Caco-2 (cell line): ENCODE measurements around the gene EVC2. TPM values are rescaled to one million over a fixed set of nuclear protein-coding genes. Genes with fewer than 3 reads are reported as not detected.

Experiments
- BruUV-seq: library from RNA; stranded (reverse); fragments of 400-500 nt; replicated peaks from 2 replicates; lab custom pipeline; 2021; lab: Mats Ljungman, UMichigan
- CTCF ChIA-PET: fragments of 300-600 bp; sonication (Branson Sonifier 250); formaldehyde crosslinking; loops from one replicate; lab custom pipeline; 2022; ENCODE audit warnings: antibody characterized with exemption; lab: Charles Lee
- POLR2A ChIA-PET: fragments of 300-600 bp; sonication (Branson Sonifier 250); formaldehyde crosslinking; loops from one replicate; lab custom pipeline; 2022; ENCODE audit warnings: antibody characterized with exemption; lab: Charles Lee
- DNase-seq, 2 experiments: peaks; one replicate each; pipeline versions ENCODE4 v3.0.0 to v3.0.0-alpha.2; 2020 to 2022
- H3K27me3 ChIP-seq: replicated peaks from 2 replicates; pipeline ENCODE4 v1.6.0; 2011; ENCODE audit warnings: low read length; ENCODE audit not compliant: control insufficient read depth, insufficient read depth
- H3K36me3 ChIP-seq: 2 replicates; pipeline ENCODE4 v1.5.1; 2011; ENCODE audit warnings: low read length; ENCODE audit not compliant: control insufficient read depth, insufficient read depth
- H3K4me1 ChIP-seq: fragments of 250-450 bp; sonication (Bioruptor Pico); 2 replicates; pipeline ENCODE4 v1.5.1; 2020; ENCODE audit warnings: mild to moderate bottlenecking
- H3K4me3 ChIP-seq: 2 replicates; pipeline ENCODE4 v1.5.1; 2011; ENCODE audit warnings: low read depth, mild to moderate bottlenecking, control low read depth, low read length
- H3K9me3 ChIP-seq: fragments of 250-450 bp; sonication (Bioruptor Pico); 2 replicates; pipeline ENCODE4 v1.5.1; 2020; ENCODE audit warnings: mild to moderate bottlenecking, moderate library complexity
- H3K27ac Mint-ChIP-seq: one replicate; pipeline ENCODE4 v1.8.0; 2022; ENCODE audit warnings: mixed read lengths; ENCODE audit not compliant: unreplicated experiment
- H3K27me3 Mint-ChIP-seq: one replicate; pipeline ENCODE4 v1.8.0; 2022; ENCODE audit warnings: mixed read lengths; ENCODE audit not compliant: insufficient read depth, unreplicated experiment
- H3K36me3 Mint-ChIP-seq: one replicate; pipeline ENCODE4 v1.8.0; 2022; ENCODE audit warnings: mild to moderate bottlenecking, mixed read lengths; ENCODE audit not compliant: insufficient read depth, unreplicated experiment
- H3K4me1 Mint-ChIP-seq: one replicate; pipeline ENCODE4 v1.8.0; 2022; ENCODE audit warnings: low read depth, mixed read lengths; ENCODE audit not compliant: unreplicated experiment
- H3K4me3 Mint-ChIP-seq: one replicate; pipeline ENCODE4 v1.8.0; 2022; ENCODE audit warnings: mild to moderate bottlenecking, moderate library complexity, mixed read lengths; ENCODE audit not compliant: unreplicated experiment
- H3K9me3 Mint-ChIP-seq: one replicate; pipeline ENCODE4 v1.8.0; 2022; ENCODE audit warnings: mixed read lengths; ENCODE audit not compliant: unreplicated experiment
- intact Hi-C: fragments of 100-400 bp; cut with micrococcal nuclease; formaldehyde crosslinking; loops from one replicate; pipeline ENCODE4 v1.10.0; 2022; ENCODE audit not compliant: unreplicated experiment
- total RNA-seq: library from RNA; stranded (reverse); gene quantifications from 2 replicates; pipeline ENCODE4 v1.2.3, GENCODE V29; 2022
- TF ChIP-seq, protein P1 (sequence below), 2 experiments: fragments of 200-600 bp in 1 of 2; IDR thresholded peaks; 1 replicate in 1 of 2; 2 replicates in 1 of 2; pipeline versions ENCODE4 v1.5.1 to v1.8.0; 2011 to 2022; ENCODE audit warnings: antibody characterized with exemption in 1 of 2, control low read depth in 1 of 2, inconsistent platforms in 1 of 2, low read depth in 1 of 2, low read length in 1 of 2, mild to moderate bottlenecking in 1 of 2, moderate library complexity in 1 of 2; ENCODE audit not compliant: insufficient read depth in 1 of 2, severe bottlenecking in 1 of 2, unreplicated experiment in 1 of 2

EVC2 gene
- total RNA-seq, 1 experiment from 2014 or later: not detected

DNA sequence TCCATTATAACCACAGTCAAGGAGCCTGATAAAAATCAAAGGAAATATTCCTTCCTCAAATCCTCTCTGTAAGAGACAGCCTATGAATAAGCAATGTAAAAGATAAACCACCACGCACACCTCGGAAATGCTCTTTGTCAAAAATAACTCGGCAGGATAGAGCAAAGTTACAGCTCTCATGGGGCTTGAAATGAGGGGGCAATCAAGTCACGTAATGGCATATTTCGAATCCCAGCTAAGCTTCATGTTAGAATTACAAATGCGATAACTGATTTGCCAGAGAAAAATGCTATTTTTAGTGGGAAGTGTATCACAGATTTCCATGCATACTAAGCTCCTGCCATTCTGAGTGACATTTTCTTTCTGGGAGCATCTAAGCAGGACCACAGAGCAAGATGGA, 49.4 kb downstream of the EVC2 start:
- H3K4me1 ChIP-seq: no peaks in the 10 kb centered on the region
- Mint-ChIP-seq H3K27me3 (peaks cover 5% of the 10 kb centered on the region), H3K36me3 (no peaks in the 10 kb centered on the region), H3K4me3 (no peak overlapping the region), H3K4me1 (no peaks in the 10 kb centered on the region), H3K9me3 (no peaks in the 10 kb centered on the region), H3K27ac (no peak overlapping the region)
- no TSS peak for BruUV-seq
- TF ChIP-seq, protein P1, sequence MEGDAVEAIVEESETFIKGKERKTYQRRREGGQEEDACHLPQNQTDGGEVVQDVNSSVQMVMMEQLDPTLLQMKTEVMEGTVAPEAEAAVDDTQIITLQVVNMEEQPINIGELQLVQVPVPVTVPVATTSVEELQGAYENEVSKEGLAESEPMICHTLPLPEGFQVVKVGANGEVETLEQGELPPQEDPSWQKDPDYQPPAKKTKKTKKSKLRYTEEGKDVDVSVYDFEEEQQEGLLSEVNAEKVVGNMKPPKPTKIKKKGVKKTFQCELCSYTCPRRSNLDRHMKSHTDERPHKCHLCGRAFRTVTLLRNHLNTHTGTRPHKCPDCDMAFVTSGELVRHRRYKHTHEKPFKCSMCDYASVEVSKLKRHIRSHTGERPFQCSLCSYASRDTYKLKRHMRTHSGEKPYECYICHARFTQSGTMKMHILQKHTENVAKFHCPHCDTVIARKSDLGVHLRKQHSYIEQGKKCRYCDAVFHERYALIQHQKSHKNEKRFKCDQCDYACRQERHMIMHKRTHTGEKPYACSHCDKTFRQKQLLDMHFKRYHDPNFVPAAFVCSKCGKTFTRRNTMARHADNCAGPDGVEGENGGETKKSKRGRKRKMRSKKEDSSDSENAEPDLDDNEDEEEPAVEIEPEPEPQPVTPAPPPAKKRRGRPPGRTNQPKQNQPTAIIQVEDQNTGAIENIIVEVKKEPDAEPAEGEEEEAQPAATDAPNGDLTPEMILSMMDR (IDR thresholded peaks at IDR 0.05; ENCODE audit: insufficient read depth in 1 of 2, low read depth in 1 of 2, low read length in 1 of 2, severe bottlenecking in 1 of 2, unreplicated experiment in 1 of 2): no peak
- DNase-seq: no peak
- H3K9me3 ChIP-seq: no peaks in the 10 kb centered on the region
- intact Hi-C loops: no loop called here
- H3K36me3 ChIP-seq: no peaks in the 10 kb centered on the region
- H3K4me3 ChIP-seq: no peak overlapping the region
- ChIA-PET POLR2A (no interaction called here), CTCF (no interaction called here)
- no peaks in the 10 kb centered on the region for H3K27me3 ChIP-seq

DNA sequence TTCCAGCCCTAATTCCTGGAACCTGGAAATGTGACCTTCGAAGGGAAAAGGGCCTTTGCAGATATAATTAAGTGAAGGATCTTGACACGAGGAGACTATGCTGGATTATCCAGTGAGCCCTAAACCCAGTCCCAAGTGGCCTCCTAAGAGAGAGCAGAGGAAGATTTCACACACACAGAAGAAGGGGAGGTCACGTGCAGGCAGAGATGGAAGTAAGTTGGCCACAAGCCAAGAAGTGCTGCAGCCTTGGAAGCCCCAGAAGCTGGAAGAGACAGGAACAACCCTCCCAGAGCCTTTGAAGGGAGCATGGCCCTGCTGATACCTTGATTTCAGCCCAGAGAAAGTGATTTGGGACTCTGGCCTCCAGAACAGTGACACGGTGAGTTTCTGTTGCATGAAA, 51.9 kb downstream of the EVC2 start:
- no TSS peak for BruUV-seq
- DNase-seq: no peak
- intact Hi-C loops: no loop called here
- Histone ChIP-seq H3K36me3 (no peaks in the 10 kb centered on the region), H3K4me1 (no peaks in the 10 kb centered on the region), H3K4me3 (no peak overlapping the region), H3K27me3 (no peaks in the 10 kb centered on the region), H3K9me3 (no peaks in the 10 kb centered on the region)
- Mint-ChIP-seq H3K36me3 (no peaks in the 10 kb centered on the region), H3K4me3 (no peak overlapping the region), H3K27ac (no peak overlapping the region), H3K4me1 (no peaks in the 10 kb centered on the region), H3K27me3 (peaks cover 6% of the 10 kb centered on the region), H3K9me3 (no peaks in the 10 kb centered on the region)
- ChIA-PET CTCF (no interaction called here), POLR2A (no interaction called here)
- TF ChIP-seq, protein P1 (IDR thresholded peaks at IDR 0.05; ENCODE audit: insufficient read depth in 1 of 2, low read depth in 1 of 2, low read length in 1 of 2, severe bottlenecking in 1 of 2, unreplicated experiment in 1 of 2): no peak

DNA sequence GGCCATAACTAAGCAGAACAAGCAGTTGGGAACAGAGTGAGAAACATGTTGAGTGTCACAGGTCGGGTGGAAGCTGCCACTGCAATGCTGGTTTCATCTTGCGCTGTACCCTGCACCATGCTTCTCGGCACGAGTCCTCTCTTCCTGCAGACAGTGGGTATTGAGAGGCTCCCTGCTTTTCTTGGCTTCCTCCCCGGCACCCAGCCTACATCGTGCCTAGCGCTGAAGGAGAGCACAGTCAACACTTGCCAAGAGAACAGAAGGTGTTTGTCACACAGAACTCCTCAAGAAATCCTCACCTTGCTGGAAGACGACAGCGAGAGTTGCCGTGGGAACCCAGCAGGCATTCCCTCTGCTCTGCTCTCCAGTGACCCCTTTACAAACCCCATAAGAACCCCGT, 53.6 kb downstream of the EVC2 start:
- DNase-seq: no peak
- ChIA-PET CTCF (no interaction called here), POLR2A (no interaction called here)
- Histone ChIP-seq H3K36me3 (no peaks in the 10 kb centered on the region), H3K4me3 (no peak overlapping the region), H3K9me3 (no peaks in the 10 kb centered on the region), H3K27me3 (no peaks in the 10 kb centered on the region), H3K4me1 (no peaks in the 10 kb centered on the region)
- BruUV-seq: no TSS peak
- no peak overlapping the region for H3K4me3 Mint-ChIP-seq
- no peaks in the 10 kb centered on the region for H3K36me3 Mint-ChIP-seq
- no peaks in the 10 kb centered on the region for H3K4me1 Mint-ChIP-seq
- H3K9me3 Mint-ChIP-seq: no peaks in the 10 kb centered on the region
- H3K27ac Mint-ChIP-seq: no peak overlapping the region
- TF ChIP-seq, protein P1 (IDR thresholded peaks at IDR 0.05; ENCODE audit: insufficient read depth in 1 of 2, low read depth in 1 of 2, low read length in 1 of 2, severe bottlenecking in 1 of 2, unreplicated experiment in 1 of 2): no peak
- H3K27me3 Mint-ChIP-seq: peaks cover 6% of the 10 kb centered on the region
- intact Hi-C loops: no loop called here
